Measurements from ENCODE around the gene TYW5.

The TYW5 gene

GRCh38 chr2:199955007-199955338, 318 bp downstream of the TYW5 start:
- TF ChIP-seq POLR2AphosphoS5 (IDR thresholded peaks at IDR 0.05; ENCODE audit: low read depth, low read length), result no peak
- no peak for TF ChIP-seq TAF1 (IDR thresholded peaks at IDR 0.05; ENCODE audit: borderline replicate concordance, insufficient read depth, low read length)
- no peak for TF ChIP-seq SIN3A (IDR thresholded peaks at IDR 0.05; ENCODE audit: borderline replicate concordance, insufficient read depth, low read length)
- TF ChIP-seq FOXP2 (optimal IDR thresholded peaks at IDR 0.05; ENCODE audit: borderline replicate concordance, extremely low read depth, extremely low read length, insufficient read depth), result no peak
- TF ChIP-seq, protein P1, sequence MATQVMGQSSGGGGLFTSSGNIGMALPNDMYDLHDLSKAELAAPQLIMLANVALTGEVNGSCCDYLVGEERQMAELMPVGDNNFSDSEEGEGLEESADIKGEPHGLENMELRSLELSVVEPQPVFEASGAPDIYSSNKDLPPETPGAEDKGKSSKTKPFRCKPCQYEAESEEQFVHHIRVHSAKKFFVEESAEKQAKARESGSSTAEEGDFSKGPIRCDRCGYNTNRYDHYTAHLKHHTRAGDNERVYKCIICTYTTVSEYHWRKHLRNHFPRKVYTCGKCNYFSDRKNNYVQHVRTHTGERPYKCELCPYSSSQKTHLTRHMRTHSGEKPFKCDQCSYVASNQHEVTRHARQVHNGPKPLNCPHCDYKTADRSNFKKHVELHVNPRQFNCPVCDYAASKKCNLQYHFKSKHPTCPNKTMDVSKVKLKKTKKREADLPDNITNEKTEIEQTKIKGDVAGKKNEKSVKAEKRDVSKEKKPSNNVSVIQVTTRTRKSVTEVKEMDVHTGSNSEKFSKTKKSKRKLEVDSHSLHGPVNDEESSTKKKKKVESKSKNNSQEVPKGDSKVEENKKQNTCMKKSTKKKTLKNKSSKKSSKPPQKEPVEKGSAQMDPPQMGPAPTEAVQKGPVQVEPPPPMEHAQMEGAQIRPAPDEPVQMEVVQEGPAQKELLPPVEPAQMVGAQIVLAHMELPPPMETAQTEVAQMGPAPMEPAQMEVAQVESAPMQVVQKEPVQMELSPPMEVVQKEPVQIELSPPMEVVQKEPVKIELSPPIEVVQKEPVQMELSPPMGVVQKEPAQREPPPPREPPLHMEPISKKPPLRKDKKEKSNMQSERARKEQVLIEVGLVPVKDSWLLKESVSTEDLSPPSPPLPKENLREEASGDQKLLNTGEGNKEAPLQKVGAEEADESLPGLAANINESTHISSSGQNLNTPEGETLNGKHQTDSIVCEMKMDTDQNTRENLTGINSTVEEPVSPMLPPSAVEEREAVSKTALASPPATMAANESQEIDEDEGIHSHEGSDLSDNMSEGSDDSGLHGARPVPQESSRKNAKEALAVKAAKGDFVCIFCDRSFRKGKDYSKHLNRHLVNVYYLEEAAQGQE (IDR thresholded peaks at IDR 0.05; ENCODE audit: insufficient read depth in 1 of 2, low read depth in 2 of 2, low read length in 2 of 2), result no peak

DNA sequence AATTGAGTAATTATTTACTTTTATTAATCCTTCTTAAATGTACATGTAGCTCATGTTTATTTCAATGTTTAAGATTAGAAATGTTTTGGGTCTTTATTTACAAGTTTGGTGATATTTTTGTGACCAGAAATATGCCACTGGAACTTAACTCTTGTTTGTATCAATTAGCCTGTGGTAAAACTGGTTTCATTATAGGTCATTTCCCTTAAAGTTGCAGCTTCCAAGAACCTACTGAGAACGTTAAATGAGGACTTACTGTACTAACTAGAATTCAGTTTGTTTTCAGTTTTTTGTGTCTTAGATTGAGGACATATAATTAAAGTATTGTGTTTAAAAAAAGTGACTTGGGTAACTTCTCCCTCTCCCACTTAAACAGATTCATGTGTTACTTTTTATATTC, 4.3 kb downstream of the TYW5 start:
- TF ChIP-seq TAF1 (IDR thresholded peaks at IDR 0.05; ENCODE audit: borderline replicate concordance, insufficient read depth, low read length) (no peak), POLR2AphosphoS5 (IDR thresholded peaks at IDR 0.05; ENCODE audit: low read depth, low read length) (no peak)

DNA sequence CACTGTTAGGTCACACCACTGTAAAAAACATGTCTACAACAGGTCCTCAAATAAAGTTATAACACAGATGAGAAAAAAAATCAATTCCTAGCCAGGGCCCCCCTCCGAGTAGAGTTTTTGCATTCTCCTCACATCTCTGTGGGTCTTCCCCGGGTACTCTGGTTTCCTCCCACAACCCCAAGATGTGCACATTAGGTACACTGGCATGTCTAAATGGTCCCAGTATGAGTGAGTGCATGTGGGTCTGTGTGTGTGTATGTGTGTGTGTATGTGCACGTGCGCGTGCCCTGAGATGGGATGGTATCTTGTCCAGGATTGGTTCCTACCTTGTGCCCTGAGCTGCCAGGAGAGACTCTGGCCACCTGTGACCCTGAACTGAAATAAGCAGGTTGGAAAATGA, 4.9 kb downstream of the TYW5 start:
- no peak for TF ChIP-seq FOXP2 (optimal IDR thresholded peaks at IDR 0.05; ENCODE audit: borderline replicate concordance, extremely low read depth, extremely low read length, insufficient read depth)
- no peak for TF ChIP-seq SIN3A (IDR thresholded peaks at IDR 0.05; ENCODE audit: borderline replicate concordance, insufficient read depth, low read length)

GRCh38 chr2:199946836-199947235, 8.5 kb downstream of the TYW5 start:
- TF ChIP-seq, protein P1 (IDR thresholded peaks at IDR 0.05; ENCODE audit: insufficient read depth in 1 of 2, low read depth in 2 of 2, low read length in 2 of 2), result no peak
- TF ChIP-seq FOXP2 (optimal IDR thresholded peaks at IDR 0.05; ENCODE audit: borderline replicate concordance, extremely low read depth, extremely low read length, insufficient read depth), result no peak
- no peak for TF ChIP-seq POLR2AphosphoS5 (IDR thresholded peaks at IDR 0.05; ENCODE audit: low read depth, low read length)
- no peak for TF ChIP-seq TAF1 (IDR thresholded peaks at IDR 0.05; ENCODE audit: borderline replicate concordance, insufficient read depth, low read length)
- TF ChIP-seq SIN3A (IDR thresholded peaks at IDR 0.05; ENCODE audit: borderline replicate concordance, insufficient read depth, low read length), result no peak

- TF ChIP-seq FOXP2 (optimal IDR thresholded peaks at IDR 0.05; ENCODE audit: borderline replicate concordance, extremely low read depth, extremely low read length, insufficient read depth) (no peak), TAF1 (IDR thresholded peaks at IDR 0.05; ENCODE audit: borderline replicate concordance, insufficient read depth, low read length) (no peak), POLR2AphosphoS5 (IDR thresholded peaks at IDR 0.05; ENCODE audit: low read depth, low read length) (no peak), SIN3A (IDR thresholded peaks at IDR 0.05; ENCODE audit: borderline replicate concordance, insufficient read depth, low read length) (no peak)
- TF ChIP-seq, protein P1 (IDR thresholded peaks at IDR 0.05; ENCODE audit: insufficient read depth in 1 of 2, low read depth in 2 of 2, low read length in 2 of 2), result no peak
These were observed 9.1 kb downstream of the TYW5 start for GRCh38 chr2:199946196-199946595.

DNA sequence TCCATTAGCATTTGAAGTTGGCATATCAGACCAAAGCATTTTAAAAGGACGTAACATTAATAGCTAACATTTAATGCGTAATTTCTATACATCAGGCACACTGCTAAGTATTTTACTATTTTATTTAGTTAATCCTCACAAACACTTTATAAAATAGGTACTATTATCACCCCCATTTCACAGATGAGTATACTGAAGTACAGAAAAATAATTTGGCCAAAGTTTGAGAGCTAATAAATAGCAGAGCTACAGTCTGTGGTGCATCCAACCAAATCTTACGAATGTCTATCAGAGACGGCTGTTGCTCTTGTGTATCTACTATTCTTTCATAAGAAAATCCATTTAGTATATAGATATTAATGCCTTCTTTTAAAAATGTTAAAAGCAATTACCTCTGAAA, 11.9 kb downstream of the TYW5 start:
- TF ChIP-seq POLR2AphosphoS5 (IDR thresholded peaks at IDR 0.05; ENCODE audit: low read depth, low read length) (no peak), TAF1 (IDR thresholded peaks at IDR 0.05; ENCODE audit: borderline replicate concordance, insufficient read depth, low read length) (no peak), FOXP2 (optimal IDR thresholded peaks at IDR 0.05; ENCODE audit: borderline replicate concordance, extremely low read depth, extremely low read length, insufficient read depth) (no peak), SIN3A (IDR thresholded peaks at IDR 0.05; ENCODE audit: borderline replicate concordance, insufficient read depth, low read length) (no peak)
- TF ChIP-seq, protein P1 (IDR thresholded peaks at IDR 0.05; ENCODE audit: insufficient read depth in 1 of 2, low read depth in 2 of 2, low read length in 2 of 2), result no peak
